ENCODE data around the gene PIM1.

- TF ChIP-seq, protein P1, sequence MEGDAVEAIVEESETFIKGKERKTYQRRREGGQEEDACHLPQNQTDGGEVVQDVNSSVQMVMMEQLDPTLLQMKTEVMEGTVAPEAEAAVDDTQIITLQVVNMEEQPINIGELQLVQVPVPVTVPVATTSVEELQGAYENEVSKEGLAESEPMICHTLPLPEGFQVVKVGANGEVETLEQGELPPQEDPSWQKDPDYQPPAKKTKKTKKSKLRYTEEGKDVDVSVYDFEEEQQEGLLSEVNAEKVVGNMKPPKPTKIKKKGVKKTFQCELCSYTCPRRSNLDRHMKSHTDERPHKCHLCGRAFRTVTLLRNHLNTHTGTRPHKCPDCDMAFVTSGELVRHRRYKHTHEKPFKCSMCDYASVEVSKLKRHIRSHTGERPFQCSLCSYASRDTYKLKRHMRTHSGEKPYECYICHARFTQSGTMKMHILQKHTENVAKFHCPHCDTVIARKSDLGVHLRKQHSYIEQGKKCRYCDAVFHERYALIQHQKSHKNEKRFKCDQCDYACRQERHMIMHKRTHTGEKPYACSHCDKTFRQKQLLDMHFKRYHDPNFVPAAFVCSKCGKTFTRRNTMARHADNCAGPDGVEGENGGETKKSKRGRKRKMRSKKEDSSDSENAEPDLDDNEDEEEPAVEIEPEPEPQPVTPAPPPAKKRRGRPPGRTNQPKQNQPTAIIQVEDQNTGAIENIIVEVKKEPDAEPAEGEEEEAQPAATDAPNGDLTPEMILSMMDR (conservative IDR thresholded peaks at IDR 0.05; ENCODE audit: low read depth, low read length) = no peak
- no peak for TF ChIP-seq EZH2 (IDR thresholded peaks at IDR 0.05; ENCODE audit: borderline replicate concordance, low read depth, low read length, poor library complexity, severe bottlenecking)
Observed at GRCh38 chr6:37126493-37126958, 43.4 kb upstream of the PIM1 start.

Measured in A673 (cell line).